AG09309 (cell line): ENCODE measurements around the gene XK.

Source experiments
- DNase-seq: peaks from one replicate; pipeline ENCODE4 v3.0.0-alpha.2; 2010; ENCODE audit warnings: low read depth
- H3K4me3 ChIP-seq: 2 replicates; pipeline ENCODE4 v1.5.1; 2011; ENCODE audit warnings: mild to moderate bottlenecking, low read depth, low read length, moderate library complexity; ENCODE audit not compliant: control insufficient read depth
- TF ChIP-seq, protein P1 (sequence below): IDR thresholded peaks from 2 replicates; pipeline ENCODE4 v1.5.1; 2011; ENCODE audit warnings: mild to moderate bottlenecking, low read depth, low read length, inconsistent platforms; ENCODE audit not compliant: insufficient read depth, control insufficient read depth; ENCODE audit errors: missing control alignments

XK gene

GRCh38 chrX:37678574-37678973 lies 7.0 kb upstream of the XK start:
- TF ChIP-seq, protein P1, sequence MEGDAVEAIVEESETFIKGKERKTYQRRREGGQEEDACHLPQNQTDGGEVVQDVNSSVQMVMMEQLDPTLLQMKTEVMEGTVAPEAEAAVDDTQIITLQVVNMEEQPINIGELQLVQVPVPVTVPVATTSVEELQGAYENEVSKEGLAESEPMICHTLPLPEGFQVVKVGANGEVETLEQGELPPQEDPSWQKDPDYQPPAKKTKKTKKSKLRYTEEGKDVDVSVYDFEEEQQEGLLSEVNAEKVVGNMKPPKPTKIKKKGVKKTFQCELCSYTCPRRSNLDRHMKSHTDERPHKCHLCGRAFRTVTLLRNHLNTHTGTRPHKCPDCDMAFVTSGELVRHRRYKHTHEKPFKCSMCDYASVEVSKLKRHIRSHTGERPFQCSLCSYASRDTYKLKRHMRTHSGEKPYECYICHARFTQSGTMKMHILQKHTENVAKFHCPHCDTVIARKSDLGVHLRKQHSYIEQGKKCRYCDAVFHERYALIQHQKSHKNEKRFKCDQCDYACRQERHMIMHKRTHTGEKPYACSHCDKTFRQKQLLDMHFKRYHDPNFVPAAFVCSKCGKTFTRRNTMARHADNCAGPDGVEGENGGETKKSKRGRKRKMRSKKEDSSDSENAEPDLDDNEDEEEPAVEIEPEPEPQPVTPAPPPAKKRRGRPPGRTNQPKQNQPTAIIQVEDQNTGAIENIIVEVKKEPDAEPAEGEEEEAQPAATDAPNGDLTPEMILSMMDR, result no peak
- H3K4me3 ChIP-seq, result no peak overlapping the region
- DNase-seq, result no peak

- TF ChIP-seq, protein P1, result no peak
- DNase-seq, result no peak
- H3K4me3 ChIP-seq, result no peak overlapping the region
Observed at GRCh38 chrX:37679230-37679629, 6.4 kb upstream of the XK start.

DNA sequence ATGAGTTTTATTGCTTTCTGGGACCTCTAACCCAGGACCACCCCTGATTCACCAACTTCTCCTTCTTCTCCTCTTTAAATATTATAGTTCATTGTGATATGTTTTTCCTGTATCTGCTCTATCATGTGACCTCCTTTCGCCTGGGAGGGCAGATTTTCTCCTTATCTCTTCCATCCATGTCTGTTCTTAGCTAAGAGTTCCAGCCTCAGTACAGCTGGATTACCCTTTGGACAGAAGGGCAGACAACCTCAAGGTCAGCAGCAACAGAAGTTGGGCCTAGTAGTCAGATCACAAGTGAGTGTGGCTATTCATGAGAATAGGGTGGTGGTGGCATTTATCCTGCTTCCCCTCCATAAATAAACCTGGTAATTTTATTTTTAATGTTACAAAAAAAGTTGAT lies 5.7 kb upstream of the XK start:
- TF ChIP-seq, protein P1, result no peak
- no peak for DNase-seq
- H3K4me3 ChIP-seq, result no peak overlapping the region

DNA sequence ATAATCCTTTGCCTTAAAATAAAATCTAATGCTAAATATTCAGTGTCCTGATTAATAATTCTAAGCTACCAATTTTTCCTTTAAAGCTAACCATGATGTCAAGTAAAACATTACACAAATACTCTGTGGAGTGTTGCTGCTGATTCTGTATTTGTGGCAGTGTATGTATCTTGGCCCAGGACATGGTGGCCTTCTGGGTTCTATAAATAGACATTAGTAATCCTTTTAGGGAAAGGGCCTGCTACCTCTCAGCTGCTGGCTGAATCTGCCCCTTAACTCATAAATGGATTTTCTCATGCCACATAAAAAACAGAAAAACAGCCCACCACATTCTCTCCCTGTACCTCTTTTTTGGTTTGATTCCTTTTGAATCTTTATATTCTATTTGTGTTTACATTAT lies 1.2 kb upstream of the XK start:
- H3K4me3 ChIP-seq, result no peak overlapping the region
- no peak for DNase-seq
- TF ChIP-seq, protein P1, result no peak

DNA sequence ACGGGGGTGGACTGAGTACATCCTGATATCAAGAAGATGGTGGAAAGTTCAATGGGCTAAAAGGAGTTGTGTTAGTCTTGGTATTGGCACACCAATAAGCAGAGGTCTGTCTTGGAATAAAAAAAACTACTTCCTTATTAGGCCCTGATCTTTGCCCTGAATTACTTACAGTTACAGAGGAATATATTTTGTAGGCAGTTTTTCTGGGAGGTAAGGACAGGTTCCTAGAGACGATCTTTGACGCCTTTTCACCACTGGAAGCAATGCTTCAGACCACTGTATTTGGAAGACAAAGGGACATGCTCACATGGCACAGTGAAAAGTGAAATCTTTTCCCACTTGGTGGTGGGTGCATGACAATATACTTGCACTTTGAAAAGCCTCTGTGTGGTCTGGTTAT lies 618 bp upstream of the XK start:
- no peak for DNase-seq
- TF ChIP-seq, protein P1, result no peak
- H3K4me3 ChIP-seq, result no peak overlapping the region

GRCh38 chrX:37686369-37686995 lies 891 bp downstream of the XK start:
- no peak overlapping the region for H3K4me3 ChIP-seq
- no peak for DNase-seq
- TF ChIP-seq, protein P1, result no peak

GRCh38 chrX:37686996-37687395 lies 1.4 kb downstream of the XK start:
- DNase-seq, result no peak
- H3K4me3 ChIP-seq, result no peak overlapping the region
- TF ChIP-seq, protein P1, result no peak
